Ammon's horn (tissue), 1 donor: ENCODE results near the gene CEACAM3.

Experiments
- DNase-seq: peaks from one replicate; pipeline ENCODE4 v3.0.0-alpha.2; 2016; ENCODE audit warnings: low spot score

Gene CEACAM3

GRCh38 chr19:41844601-41845000 is 48.2 kb downstream of the CEACAM3 start, which contains the start of gene LYPD4:
LYPD4 (minus strand) TSS chr19:41844683; CDS start chr19:41839285, 5,398 bp downstream.
- no peak for DNase-seq

- DNase-seq: no peak
Observed at GRCh38 chr19:41845001-41845050, 48.4 kb downstream of the CEACAM3 start, which contains the start of gene DMRTC2. DMRTC2 (plus strand) TSS chr19:41845042; CDS start chr19:41847429, 2,387 bp downstream.

GRCh38 chr19:41845051-41845590 is 48.7 kb downstream of the CEACAM3 start:
- DNase-seq: no peak

GRCh38 chr19:41847351-41848105 is 51.1 kb downstream of the CEACAM3 start:
- no peak for DNase-seq

- DNase-seq: no peak
Observed at GRCh38 chr19:41848666-41849065, 52.3 kb downstream of the CEACAM3 start.

- no peak for DNase-seq
Observed at GRCh38 chr19:41849067-41849466, 52.7 kb downstream of the CEACAM3 start.

GRCh38 chr19:41850381-41850780 is 54.0 kb downstream of the CEACAM3 start:
- DNase-seq: no peak

- no peak for DNase-seq
Observed at GRCh38 chr19:41851456-41851855, 55.1 kb downstream of the CEACAM3 start.

- no peak for DNase-seq
Observed at GRCh38 chr19:41853344-41853743, 57.0 kb downstream of the CEACAM3 start.

GRCh38 chr19:41853768-41854167 is 57.4 kb downstream of the CEACAM3 start:
- no peak for DNase-seq

GRCh38 chr19:41859213-41859617 is 62.8 kb downstream of the CEACAM3 start:
- DNase-seq: no peak

GRCh38 chr19:41859618-41860418 is 63.4 kb downstream of the CEACAM3 start, which contains the start of gene RPS19:
RPS19 (plus strand) TSS chr19:41860255; CDS start chr19:41860775, 520 bp downstream.
- peak; percentile 100 for DNase-seq

GRCh38 chr19:41860419-41861115 is 64.2 kb downstream of the CEACAM3 start:
- no peak for DNase-seq
